ENCODE measurements around the gene METTL15.

DNA sequence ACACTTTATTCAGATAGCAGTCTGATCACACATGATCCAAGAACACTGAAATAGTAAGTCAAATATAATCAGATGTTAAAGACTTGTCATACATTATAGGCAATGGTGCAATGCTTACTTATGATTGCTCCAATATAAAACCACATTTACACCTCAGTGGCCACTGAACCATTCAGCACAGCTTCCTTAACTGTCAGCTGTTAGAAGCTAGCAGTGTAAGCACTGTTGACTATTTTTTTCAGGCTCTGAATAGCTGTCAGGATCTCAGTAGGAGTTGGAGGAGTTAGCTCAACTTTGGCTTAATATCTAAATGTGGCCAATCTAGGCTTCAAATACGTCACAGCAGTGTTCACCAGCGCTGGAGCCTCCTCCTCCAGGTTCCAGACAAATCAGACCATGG, 36.6 kb downstream of the METTL15 start:
- TF ChIP-seq, protein P1, sequence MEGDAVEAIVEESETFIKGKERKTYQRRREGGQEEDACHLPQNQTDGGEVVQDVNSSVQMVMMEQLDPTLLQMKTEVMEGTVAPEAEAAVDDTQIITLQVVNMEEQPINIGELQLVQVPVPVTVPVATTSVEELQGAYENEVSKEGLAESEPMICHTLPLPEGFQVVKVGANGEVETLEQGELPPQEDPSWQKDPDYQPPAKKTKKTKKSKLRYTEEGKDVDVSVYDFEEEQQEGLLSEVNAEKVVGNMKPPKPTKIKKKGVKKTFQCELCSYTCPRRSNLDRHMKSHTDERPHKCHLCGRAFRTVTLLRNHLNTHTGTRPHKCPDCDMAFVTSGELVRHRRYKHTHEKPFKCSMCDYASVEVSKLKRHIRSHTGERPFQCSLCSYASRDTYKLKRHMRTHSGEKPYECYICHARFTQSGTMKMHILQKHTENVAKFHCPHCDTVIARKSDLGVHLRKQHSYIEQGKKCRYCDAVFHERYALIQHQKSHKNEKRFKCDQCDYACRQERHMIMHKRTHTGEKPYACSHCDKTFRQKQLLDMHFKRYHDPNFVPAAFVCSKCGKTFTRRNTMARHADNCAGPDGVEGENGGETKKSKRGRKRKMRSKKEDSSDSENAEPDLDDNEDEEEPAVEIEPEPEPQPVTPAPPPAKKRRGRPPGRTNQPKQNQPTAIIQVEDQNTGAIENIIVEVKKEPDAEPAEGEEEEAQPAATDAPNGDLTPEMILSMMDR (IDR thresholded peaks at IDR 0.05; ENCODE audit: low read length) = no peak
- TF ChIP-seq EZH2 (optimal IDR thresholded peaks at IDR 0.05; ENCODE audit: low read depth, low read length) (no peak), EZH2phosphoT487 (IDR thresholded peaks at IDR 0.05; ENCODE audit: low read length) (no peak)

Measured in MM.1S (cell line).